ENCODE results near the gene CCDC190.

- TF ChIP-seq CTCF (IDR thresholded peaks at IDR 0.05) (no peak), EZH2 (IDR thresholded peaks at IDR 0.05) (no peak)
Measured at GRCh38 chr1:162884831-162885230, 23.9 kb upstream of the CCDC190 start.
